GM18517 (cell line): Measurements from ENCODE around the gene BATF3.
"Not testable (repeated sequence)": the region's sequence is repeated elsewhere in the genome, so short reads cannot be mapped to it uniquely, and the experiment has no call there.

Experiments
- ATAC-seq: cut with Tn5 transposase; IDR thresholded peaks from one replicate; pipeline ENCODE4 v1.9.1; 2021; ENCODE audit warnings: mild to moderate bottlenecking, moderate library complexity; ENCODE audit not compliant: unreplicated experiment

The BATF3 gene, protein sequence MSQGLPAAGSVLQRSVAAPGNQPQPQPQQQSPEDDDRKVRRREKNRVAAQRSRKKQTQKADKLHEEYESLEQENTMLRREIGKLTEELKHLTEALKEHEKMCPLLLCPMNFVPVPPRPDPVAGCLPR

GRCh38 chr1:212699625-212700222 is at the start of gene BATF3:
BATF3 (minus strand) TSS chr1:212699840; CDS start chr1:212699762, 78 bp downstream.
- no peak for ATAC-seq

DNA sequence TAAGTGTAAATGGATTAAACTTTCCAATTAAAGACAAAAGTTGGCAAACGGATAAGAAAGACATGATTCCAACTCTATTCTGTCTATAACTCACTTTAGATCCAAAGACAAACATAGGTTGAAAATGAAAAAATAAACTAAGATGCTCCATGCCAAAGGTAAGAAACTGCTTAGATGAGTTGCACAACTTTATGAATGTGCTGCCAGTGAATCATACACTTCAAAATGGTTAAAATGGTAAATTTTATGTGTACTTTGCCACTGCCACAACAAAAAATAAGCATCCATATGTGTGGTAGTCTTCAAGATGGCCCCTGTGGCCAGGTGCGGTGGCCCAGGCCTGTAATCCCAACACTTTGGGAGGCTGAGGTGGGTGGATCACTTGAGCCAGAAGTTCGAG is 46.9 kb upstream of the BATF3 start:
- ATAC-seq, result no peak

- ATAC-seq, result no peak
These were observed 45.7 kb upstream of the BATF3 start for GRCh38 chr1:212745303-212745702.

GRCh38 chr1:212743901-212744475 is 44.3 kb upstream of the BATF3 start:
- no peak for ATAC-seq

DNA sequence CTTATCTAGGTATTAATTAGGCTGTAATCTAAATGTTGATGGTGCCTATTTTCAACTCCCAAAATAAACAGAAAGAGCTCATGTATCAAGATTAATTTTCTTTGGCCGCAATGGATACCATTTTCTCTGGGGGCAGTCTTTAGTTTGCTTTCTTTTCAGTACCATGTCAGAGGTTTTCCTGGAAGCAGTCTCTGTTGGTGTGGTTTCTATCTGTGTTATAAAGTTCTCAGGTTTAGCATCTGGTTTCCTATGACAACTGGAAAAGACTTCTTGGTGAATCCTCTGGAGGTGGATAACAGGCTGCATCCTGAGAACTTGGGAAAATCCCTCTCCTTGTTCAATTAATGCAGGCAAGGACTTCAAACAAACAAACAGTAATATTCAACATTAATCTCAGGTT is 38.7 kb upstream of the BATF3 start:
- ATAC-seq, result no peak

DNA sequence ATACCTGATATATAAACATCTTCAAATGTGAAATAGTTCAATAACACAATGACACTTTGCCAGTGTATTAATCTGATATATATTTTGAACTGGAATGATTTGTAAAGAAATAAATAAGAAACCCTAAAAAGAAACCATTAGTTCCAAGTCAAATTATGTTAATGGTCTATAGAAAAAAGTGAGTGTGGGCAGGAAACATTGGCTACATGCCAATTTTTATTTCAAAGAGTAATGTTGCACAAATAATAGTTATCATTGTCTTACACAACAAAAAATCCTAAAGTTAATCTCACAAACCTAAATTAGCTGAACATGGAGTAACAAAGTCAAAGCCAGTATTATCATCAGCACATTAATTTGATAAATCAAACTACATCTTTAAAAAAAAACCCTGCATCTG is 37.9 kb upstream of the BATF3 start:
- no peak for ATAC-seq

GRCh38 chr1:212733109-212733508 is 33.5 kb upstream of the BATF3 start:
- no peak for ATAC-seq

DNA sequence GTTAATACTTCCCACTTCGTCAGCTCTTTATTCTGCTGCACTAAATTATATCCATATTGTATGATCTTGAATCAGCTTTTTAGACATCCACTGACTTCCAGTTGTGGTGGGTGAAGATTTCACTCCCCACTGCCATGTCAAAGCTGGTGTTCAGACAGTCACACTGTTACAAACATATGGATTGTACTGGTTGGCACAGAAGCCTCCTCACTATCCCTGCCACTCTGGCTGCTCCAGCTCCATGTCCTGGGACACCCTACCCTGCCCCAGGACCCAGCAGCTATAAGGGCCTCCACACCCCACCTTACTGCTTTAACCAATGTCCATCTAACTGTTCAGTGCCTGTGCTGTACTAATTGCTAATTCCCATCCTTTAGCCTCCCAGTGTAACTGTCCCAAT is 32.0 kb upstream of the BATF3 start:
- no peak for ATAC-seq

DNA sequence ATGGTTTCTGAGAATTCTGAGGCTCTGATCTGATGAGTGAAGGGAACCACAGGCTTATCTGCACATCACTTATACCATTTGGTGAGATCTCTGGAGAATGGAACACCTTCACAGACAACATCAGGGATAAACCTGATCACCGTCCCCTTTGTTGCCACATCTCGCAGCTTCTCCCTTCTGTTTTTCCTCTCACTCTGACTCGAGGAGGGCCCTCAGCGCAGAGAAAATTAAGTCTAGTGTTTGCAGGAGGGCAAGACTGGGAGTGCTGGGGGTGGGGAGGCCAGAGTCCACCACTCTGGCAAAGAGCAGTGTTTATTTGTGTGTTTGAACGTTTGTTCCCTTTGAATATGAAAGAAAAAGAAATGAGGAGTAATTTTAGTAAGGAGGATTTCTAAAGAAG is 29.0 kb upstream of the BATF3 start:
- no peak for ATAC-seq

DNA sequence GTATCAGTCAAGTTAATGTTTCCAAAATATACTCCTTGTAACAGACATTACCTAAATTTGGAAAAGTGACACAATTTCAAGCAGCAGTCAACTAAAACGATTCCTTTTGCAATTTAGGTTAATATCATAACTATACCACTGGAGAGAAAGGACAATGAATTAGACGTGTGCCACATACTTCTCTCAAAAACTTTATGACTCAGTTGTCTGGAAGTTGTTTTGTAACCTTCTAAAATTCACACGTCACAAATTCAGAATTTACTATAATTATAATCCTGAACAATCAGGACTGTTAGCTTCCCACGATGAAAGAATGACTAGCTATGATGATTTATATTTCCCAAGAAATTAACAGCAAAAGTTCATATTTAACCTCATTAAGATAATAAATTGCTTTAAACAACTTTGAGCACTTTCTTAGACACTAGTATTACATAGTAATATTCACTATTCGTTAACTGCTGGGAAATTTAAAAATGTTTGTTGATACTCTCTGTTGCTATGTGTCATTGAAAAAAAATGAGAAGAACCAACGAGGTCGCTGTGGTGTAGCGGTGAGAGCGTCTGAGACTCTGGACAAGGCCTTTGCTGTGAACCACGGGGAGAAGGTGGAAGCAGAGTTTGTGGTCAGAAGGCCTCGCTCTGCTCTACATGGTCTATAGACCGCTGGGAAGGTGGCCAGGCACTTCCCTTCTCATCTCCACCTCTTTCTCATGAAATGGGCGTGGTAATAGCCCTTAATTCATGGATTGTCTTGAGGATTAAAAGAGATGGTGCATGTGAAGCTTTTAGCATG is 27.9 kb upstream of the BATF3 start:
- no peak for ATAC-seq

- ATAC-seq, result not testable (repeated sequence)
These were observed 25.0 kb upstream of the BATF3 start for GRCh38 chr1:212724679-212725078.

DNA sequence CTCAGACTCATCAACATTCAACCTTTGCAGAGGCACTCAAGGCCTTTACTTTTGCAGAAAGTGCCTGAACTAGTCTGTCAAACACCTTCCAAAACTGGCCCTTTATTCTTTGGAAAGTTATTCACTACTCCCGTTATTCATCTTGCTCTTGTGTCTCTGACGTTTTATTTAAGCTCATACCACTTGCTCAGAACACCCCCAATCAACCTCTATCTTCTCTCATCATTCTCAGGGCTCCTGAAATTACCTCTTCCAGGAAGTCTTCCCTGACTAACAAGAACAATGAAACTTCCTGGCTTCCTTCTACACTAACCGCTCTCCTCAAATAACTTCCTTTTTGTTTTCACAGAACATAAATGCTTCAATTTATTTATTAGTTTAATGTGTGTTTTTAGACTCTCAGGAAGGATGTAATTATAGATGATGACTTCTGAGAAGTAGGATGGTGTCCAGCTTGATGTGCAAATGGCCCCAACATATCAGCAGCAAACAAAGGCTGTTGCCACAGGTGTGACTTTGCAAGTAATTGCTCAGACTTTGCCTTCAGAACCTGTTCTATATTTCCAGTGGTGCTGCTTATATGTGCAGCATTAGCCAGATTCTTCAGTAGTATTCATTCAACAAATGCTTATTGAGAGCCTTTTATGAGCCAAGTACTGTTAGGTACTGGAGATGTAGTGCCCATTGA is 22.8 kb upstream of the BATF3 start:
- ATAC-seq, result no peak

GRCh38 chr1:212721388-212722247 is 22.0 kb upstream of the BATF3 start:
- no peak for ATAC-seq

DNA sequence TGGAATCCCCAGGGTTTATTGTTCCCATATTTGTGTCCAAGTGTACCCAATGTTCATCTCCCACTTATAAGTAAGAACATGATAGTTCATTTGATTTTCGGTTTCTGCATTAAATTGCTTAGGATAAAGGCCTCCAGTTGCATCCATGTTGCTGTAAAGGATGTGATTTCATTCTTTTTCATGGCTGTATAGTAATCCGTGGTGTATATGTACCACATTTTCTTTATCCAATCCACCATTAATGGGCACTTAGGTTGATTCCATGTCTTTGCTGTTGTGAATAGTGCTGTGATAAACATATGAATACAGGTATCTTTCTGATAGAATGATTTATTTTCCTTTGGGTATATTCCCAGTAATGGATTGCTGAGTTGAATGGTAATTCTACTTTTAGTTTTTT is 20.0 kb upstream of the BATF3 start:
- ATAC-seq, result no peak

DNA sequence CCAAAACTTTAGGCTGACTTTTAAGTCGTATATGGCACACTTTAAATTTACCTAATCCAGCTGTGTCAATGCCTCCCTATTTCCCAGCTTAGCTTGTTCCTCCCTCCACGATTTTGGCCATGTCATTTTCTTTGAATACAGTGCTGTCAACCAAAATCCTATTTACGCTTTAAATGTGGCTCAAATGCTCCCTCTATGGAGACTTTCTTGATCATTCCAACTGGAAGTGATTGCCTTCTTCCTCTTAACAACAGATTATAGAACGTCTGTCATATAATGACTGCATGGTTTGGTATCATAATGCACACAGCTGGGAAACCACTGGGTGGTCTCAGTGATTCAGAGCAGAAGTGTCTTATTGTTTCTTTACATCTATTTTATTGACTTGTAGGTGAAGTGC is 18.9 kb upstream of the BATF3 start:
- no peak for ATAC-seq

DNA sequence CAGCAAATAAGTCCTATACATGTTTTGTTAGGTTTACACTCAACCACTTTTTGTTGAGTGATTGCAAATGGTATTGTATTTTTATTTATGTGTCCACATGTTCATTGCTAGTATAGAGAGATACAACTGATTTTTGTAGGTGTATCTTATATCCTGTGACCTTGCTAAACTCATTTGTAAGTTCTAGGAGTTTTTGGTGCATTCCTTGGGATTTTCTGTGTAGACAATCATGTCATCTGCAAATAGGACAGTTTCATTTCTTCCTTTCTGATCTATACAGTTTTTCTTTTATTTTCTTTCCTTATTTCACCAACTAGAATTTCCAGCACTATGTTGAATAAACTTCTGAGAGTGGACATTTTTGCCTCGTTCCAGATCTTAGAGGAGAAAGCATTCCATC is 16.5 kb upstream of the BATF3 start:
- no peak for ATAC-seq

- no peak for ATAC-seq
These were observed 14.0 kb upstream of the BATF3 start for GRCh38 chr1:212713465-212714136.

DNA sequence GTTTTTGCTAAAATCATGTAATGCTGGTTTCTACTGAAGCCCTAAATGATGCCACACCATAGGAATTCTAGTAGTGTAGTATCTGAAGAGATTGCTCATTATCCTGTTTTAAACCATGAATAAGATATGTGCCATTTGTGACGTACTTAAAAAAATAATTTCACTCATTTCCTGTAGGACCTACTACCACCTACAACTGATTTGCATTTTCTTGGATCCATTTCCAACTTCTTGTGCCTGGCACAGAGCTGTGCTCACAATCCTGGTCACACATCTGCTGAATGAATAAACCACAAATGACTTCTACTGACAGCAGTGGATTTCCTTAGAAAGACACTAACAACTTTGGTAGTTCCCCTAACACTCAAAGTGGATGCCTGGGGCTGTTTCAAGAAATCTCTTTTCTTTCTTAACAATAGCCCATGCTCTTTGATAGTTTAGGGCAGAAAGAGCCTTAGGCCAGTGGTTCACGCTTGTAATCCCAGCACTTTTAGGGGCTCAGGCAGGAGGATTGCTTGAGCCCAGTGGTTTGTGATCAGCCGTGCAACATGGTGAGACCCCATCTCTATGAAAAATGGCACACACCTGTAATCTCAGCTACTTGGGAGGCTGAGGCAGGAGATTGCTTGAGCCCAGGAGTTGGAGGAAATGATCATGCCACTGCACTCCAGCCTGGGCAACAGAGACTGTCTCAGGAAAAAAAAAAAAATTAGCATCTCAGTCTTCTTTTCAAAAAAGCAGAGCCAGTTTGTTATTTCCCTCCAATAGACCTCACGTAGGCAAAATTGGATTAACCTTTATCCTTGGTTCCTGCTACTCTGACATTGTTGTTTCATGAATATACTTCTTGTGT is 13.0 kb upstream of the BATF3 start:
- ATAC-seq, result no peak

- ATAC-seq, result not testable (repeated sequence)
These were observed 12.3 kb upstream of the BATF3 start for GRCh38 chr1:212711974-212712373.
